ENCODE measurements around the gene MGAT5. TPM values are rescaled to one million over a fixed set of nuclear protein-coding genes. Genes with fewer than 3 reads are reported as not detected.

MGAT5 gene
- total RNA-seq, 1 donor from 2014 or later = 58.8 TPM

- H3K36me3 Mint-ChIP-seq (ENCODE audit: unreplicated experiment) = peaks cover 7% of the 10 kb centered on the region
- H3K27me3 Mint-ChIP-seq (ENCODE audit: unreplicated experiment) = no peaks in the 10 kb centered on the region
- H3K4me3 Mint-ChIP-seq (ENCODE audit: unreplicated experiment) = no peak overlapping the region
- peaks cover 5% of the 10 kb centered on the region for H3K9me3 Mint-ChIP-seq (ENCODE audit: unreplicated experiment)
- no peak for TF ChIP-seq CTCF (IDR thresholded peaks at IDR 0.05; ENCODE audit: partially characterized antibody, unreplicated experiment)
- H3K4me1 Mint-ChIP-seq (ENCODE audit: low read depth, unreplicated experiment) = peaks cover 13% of the 10 kb centered on the region
- DNase-seq = no peak
- H3K27ac Mint-ChIP-seq (ENCODE audit: unreplicated experiment) = no peak overlapping the region
These were observed 20.8 kb upstream of the MGAT5 start for GRCh38 chr2:134232868-134233727.

DNA sequence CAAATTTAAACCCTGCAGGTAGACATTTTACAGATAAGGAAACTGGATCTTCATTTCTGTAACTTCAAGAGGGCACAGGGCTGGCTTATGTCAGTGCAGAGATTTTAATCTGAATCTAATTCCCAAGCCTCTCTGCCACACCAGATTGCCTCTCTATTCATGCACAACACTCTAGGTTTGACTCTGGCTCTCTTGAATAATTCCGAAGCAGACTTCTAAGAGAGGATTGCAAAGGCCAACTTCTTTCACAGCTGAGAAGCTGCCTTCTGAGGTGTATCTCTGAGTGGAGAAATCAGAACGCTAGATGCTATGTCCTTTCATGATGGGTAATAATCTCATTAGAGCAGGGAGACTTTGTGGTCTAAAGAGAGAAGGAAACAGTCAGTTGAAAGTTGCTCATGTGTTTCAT is 20.1 kb upstream of the MGAT5 start:
- Mint-ChIP-seq H3K27me3 (ENCODE audit: unreplicated experiment) (no peaks in the 10 kb centered on the region), H3K4me1 (ENCODE audit: low read depth, unreplicated experiment) (peaks cover 13% of the 10 kb centered on the region), H3K36me3 (ENCODE audit: unreplicated experiment) (peaks cover 6% of the 10 kb centered on the region), H3K4me3 (ENCODE audit: unreplicated experiment) (no peak overlapping the region), H3K27ac (ENCODE audit: unreplicated experiment) (no peak overlapping the region), H3K9me3 (ENCODE audit: unreplicated experiment) (peaks cover 5% of the 10 kb centered on the region)
- DNase-seq = no peak
- no peak for TF ChIP-seq CTCF (IDR thresholded peaks at IDR 0.05; ENCODE audit: partially characterized antibody, unreplicated experiment)

- DNase-seq = no peak
- no peak overlapping the region for H3K27ac Mint-ChIP-seq (ENCODE audit: unreplicated experiment)
- no peak overlapping the region for H3K4me3 Mint-ChIP-seq (ENCODE audit: unreplicated experiment)
- no peaks in the 10 kb centered on the region for H3K27me3 Mint-ChIP-seq (ENCODE audit: unreplicated experiment)
- peaks cover 5% of the 10 kb centered on the region for H3K36me3 Mint-ChIP-seq (ENCODE audit: unreplicated experiment)
- H3K4me1 Mint-ChIP-seq (ENCODE audit: low read depth, unreplicated experiment) = peaks cover 18% of the 10 kb centered on the region
- TF ChIP-seq CTCF (IDR thresholded peaks at IDR 0.05; ENCODE audit: partially characterized antibody, unreplicated experiment) = no peak
- H3K9me3 Mint-ChIP-seq (ENCODE audit: unreplicated experiment) = peaks cover 8% of the 10 kb centered on the region
These were observed 19.3 kb upstream of the MGAT5 start for GRCh38 chr2:134234535-134234934.

- H3K27me3 Mint-ChIP-seq (ENCODE audit: unreplicated experiment) = no peaks in the 10 kb centered on the region
- H3K4me1 Mint-ChIP-seq (ENCODE audit: low read depth, unreplicated experiment) = peaks cover 25% of the 10 kb centered on the region
- no peak for DNase-seq
- peaks cover 7% of the 10 kb centered on the region for H3K9me3 Mint-ChIP-seq (ENCODE audit: unreplicated experiment)
- no peak overlapping the region for H3K4me3 Mint-ChIP-seq (ENCODE audit: unreplicated experiment)
- peak overlapping the region; percentile 29 for H3K27ac Mint-ChIP-seq (ENCODE audit: unreplicated experiment)
- TF ChIP-seq CTCF (IDR thresholded peaks at IDR 0.05; ENCODE audit: partially characterized antibody, unreplicated experiment) = no peak
- no peaks in the 10 kb centered on the region for H3K36me3 Mint-ChIP-seq (ENCODE audit: unreplicated experiment)
These were observed 18.2 kb upstream of the MGAT5 start for GRCh38 chr2:134235510-134236144.

GRCh38 chr2:134238371-134238770 is 15.5 kb upstream of the MGAT5 start:
- no peak overlapping the region for H3K27ac Mint-ChIP-seq (ENCODE audit: unreplicated experiment)
- no peaks in the 10 kb centered on the region for H3K36me3 Mint-ChIP-seq (ENCODE audit: unreplicated experiment)
- TF ChIP-seq CTCF (IDR thresholded peaks at IDR 0.05; ENCODE audit: partially characterized antibody, unreplicated experiment) = no peak
- no peaks in the 10 kb centered on the region for H3K27me3 Mint-ChIP-seq (ENCODE audit: unreplicated experiment)
- peaks cover 7% of the 10 kb centered on the region for H3K9me3 Mint-ChIP-seq (ENCODE audit: unreplicated experiment)
- H3K4me1 Mint-ChIP-seq (ENCODE audit: low read depth, unreplicated experiment) = peaks cover 30% of the 10 kb centered on the region
- no peak overlapping the region for H3K4me3 Mint-ChIP-seq (ENCODE audit: unreplicated experiment)
- DNase-seq = no peak

Data from glutamatergic neuron (in vitro differentiated cells).